Parathyroid adenoma (tissue), 2 donors: Measurements from ENCODE around the gene CAPN9.
A peak's percentile ranks its signal among the peaks of the same experiment; 100 is the strongest.

Experiments used
- H2AFZ ChIP-seq: fragments of 300-600 bp; sonication (generic); one replicate; pipeline ENCODE4 v1.7.0; 2017; ENCODE audit warnings: antibody characterized with exemption, mild to moderate bottlenecking
- H3K27ac ChIP-seq: fragments of 300-600 bp; sonication (generic); one replicate; pipeline ENCODE4 v1.7.0; 2017
- H3K27me3 ChIP-seq: fragments of 300-600 bp; sonication (generic); one replicate; pipeline ENCODE4 v1.7.0; 2017; ENCODE audit warnings: low read length; ENCODE audit not compliant: control insufficient read depth, insufficient read depth
- H3K36me3 ChIP-seq: fragments of 300-600 bp; sonication (generic); one replicate; pipeline ENCODE4 v1.7.0; 2017; ENCODE audit warnings: low read length; ENCODE audit not compliant: control insufficient read depth, insufficient read depth
- H3K4me1 ChIP-seq: fragments of 300-600 bp; sonication (generic); one replicate; pipeline ENCODE4 v1.7.0; 2017; ENCODE audit warnings: control low read depth
- H3K4me2 ChIP-seq: fragments of 300-600 bp; sonication (generic); one replicate; pipeline ENCODE4 v1.7.0; 2017; ENCODE audit warnings: low read length
- H3K4me3 ChIP-seq: fragments of 300-600 bp; sonication (generic); one replicate; pipeline ENCODE4 v1.7.0; 2017; ENCODE audit warnings: low read depth, low read length
- H3K79me2 ChIP-seq: fragments of 300-600 bp; sonication (generic); one replicate; pipeline ENCODE4 v1.7.0; 2017; ENCODE audit warnings: control low read depth
- H3K9ac ChIP-seq: fragments of 300-600 bp; sonication (generic); one replicate; pipeline ENCODE4 v1.7.0; 2017; ENCODE audit warnings: mild to moderate bottlenecking
- H3K9me3 ChIP-seq: fragments of 300-600 bp; sonication (generic); one replicate; pipeline ENCODE4 v1.7.0; 2017; ENCODE audit warnings: low read length; ENCODE audit not compliant: control insufficient read depth
- TF ChIP-seq, protein P1 (sequence below): fragments of 300-600 bp; sonication (generic); IDR thresholded peaks from one replicate; pipeline ENCODE4 v1.7.0; 2017; ENCODE audit warnings: antibody characterized with exemption, mild to moderate bottlenecking
- donor health status: primary hyperparathyroidism.

The CAPN9 gene

DNA sequence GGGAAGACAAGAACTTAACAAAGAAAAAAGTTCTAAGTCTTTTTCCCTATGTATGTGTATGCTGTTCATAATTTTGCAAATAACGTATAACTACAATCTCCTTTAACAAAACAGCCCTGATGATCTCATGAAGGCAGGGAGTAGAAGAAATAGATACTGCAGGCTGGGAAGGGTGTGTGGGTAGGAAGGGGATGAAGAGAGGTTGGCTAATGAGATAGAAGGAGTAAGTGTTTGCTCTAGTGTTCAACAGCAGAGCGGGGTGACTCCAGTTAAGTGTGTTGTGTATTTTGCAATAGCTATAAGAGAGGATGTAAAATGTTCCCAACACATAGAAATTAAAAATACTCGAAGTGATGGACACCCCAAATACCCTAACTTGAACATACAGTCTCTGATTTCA lies 101.0 kb downstream of the CAPN9 start:
- TF ChIP-seq, protein P1, sequence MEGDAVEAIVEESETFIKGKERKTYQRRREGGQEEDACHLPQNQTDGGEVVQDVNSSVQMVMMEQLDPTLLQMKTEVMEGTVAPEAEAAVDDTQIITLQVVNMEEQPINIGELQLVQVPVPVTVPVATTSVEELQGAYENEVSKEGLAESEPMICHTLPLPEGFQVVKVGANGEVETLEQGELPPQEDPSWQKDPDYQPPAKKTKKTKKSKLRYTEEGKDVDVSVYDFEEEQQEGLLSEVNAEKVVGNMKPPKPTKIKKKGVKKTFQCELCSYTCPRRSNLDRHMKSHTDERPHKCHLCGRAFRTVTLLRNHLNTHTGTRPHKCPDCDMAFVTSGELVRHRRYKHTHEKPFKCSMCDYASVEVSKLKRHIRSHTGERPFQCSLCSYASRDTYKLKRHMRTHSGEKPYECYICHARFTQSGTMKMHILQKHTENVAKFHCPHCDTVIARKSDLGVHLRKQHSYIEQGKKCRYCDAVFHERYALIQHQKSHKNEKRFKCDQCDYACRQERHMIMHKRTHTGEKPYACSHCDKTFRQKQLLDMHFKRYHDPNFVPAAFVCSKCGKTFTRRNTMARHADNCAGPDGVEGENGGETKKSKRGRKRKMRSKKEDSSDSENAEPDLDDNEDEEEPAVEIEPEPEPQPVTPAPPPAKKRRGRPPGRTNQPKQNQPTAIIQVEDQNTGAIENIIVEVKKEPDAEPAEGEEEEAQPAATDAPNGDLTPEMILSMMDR = no peak
- Histone ChIP-seq H3K36me3 (no peaks in the 10 kb centered on the region), H3K4me3 (no peak overlapping the region), H3K79me2 (no peaks in the 10 kb centered on the region), H3K27me3 (no peaks in the 10 kb centered on the region), H3K4me2 (no peak overlapping the region), H3K9ac (no peak overlapping the region), H3K4me1 (peaks cover 3% of the 10 kb centered on the region), H3K27ac (no peak overlapping the region), H2AFZ (no peak overlapping the region), H3K9me3 (no peaks in the 10 kb centered on the region)

DNA sequence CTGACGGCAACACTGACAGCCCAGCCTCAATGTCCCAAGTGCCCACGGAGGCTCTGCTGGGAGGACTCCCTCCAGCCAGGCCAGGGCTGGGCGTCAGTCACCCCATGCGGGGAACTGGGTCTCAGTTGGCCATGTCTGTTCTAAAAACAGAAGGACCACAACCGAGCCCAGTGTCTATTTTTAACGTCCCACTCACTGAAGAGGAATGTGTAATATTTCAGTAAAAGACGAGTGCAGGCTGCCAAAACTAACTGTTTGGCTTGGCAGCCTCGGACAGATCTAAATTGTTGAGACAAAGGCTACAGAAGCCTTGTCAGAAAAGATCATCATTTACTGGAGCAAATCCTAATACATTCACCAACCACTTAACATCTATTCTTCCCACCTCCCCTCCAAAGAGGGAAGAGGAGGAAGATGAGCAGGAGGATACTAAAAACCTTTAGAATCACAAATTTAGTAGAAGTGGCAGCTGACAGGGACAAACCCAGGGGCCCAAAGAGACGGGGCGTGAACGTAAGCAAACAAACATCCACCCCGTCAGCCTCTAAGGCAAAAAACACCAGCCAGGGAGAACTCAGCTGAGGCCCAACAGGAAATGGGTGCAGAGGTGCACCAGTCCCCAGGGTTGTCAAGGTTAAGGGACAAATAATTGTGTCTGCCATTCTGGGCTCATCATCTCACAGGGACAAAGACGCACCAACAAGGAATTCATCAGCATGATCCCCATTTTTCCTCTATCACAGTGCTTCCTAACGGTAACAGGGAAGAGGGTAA lies 102.5 kb downstream of the CAPN9 start:
- H2AFZ ChIP-seq = no peak overlapping the region
- H3K79me2 ChIP-seq = no peaks in the 10 kb centered on the region
- H3K4me1 ChIP-seq = peaks cover 3% of the 10 kb centered on the region
- no peaks in the 10 kb centered on the region for H3K36me3 ChIP-seq
- H3K27me3 ChIP-seq = no peaks in the 10 kb centered on the region
- H3K9me3 ChIP-seq = no peaks in the 10 kb centered on the region
- no peak overlapping the region for H3K4me2 ChIP-seq
- TF ChIP-seq, protein P1 = no peak
- peak overlapping the region; percentile 24 for H3K27ac ChIP-seq
- no peak overlapping the region for H3K9ac ChIP-seq
- H3K4me3 ChIP-seq = no peak overlapping the region

DNA sequence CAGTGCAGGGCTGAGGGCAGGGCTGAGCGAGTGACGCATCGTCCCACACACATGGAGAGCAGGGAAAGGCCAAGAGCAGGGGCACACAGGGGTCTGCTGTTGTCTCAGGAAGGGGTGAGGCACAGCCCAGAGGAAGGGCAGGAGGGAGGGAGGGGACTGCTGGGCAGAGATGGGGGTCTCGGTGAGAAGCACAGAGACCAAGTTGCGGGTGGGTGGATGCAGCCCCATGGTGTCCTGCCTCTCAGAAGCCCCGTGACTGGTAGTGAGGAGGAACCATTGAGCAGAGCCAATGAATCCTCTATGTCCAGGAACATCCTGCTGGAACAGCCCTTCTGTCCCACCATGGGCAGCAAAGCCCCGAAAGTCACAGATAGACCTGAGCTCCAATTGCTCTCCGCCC lies 103.4 kb downstream of the CAPN9 start:
- Histone ChIP-seq H3K27ac (no peak overlapping the region), H3K79me2 (no peaks in the 10 kb centered on the region), H3K9me3 (no peaks in the 10 kb centered on the region), H3K4me1 (peaks cover 3% of the 10 kb centered on the region), H3K4me2 (no peak overlapping the region), H3K9ac (no peak overlapping the region), H3K27me3 (no peaks in the 10 kb centered on the region), H3K36me3 (no peaks in the 10 kb centered on the region), H2AFZ (no peak overlapping the region), H3K4me3 (no peak overlapping the region)
- TF ChIP-seq, protein P1 = no peak

DNA sequence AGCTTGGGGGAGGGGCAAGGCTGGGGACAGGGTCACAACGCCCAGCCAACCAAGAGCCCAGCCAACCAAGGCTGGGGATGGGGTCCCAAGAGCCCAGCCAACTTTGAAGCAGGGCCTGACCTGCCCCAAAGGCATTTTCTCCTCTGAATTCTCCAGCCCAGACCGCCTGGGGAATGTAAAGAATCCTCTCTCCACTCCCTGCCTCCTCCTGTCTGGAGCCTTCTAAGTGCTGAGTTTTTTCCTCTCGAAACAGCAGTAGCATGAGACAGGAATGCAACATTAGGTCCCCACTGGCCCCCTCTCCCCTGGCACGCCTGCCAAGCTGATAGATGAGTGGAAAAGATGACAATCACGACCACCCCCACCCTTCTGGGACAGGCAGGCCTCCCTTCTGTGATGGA lies 104.1 kb downstream of the CAPN9 start:
- Histone ChIP-seq H3K27me3 (no peaks in the 10 kb centered on the region), H2AFZ (no peak overlapping the region), H3K36me3 (no peaks in the 10 kb centered on the region), H3K4me2 (no peak overlapping the region), H3K9ac (no peak overlapping the region), H3K4me3 (no peak overlapping the region), H3K27ac (no peak overlapping the region), H3K4me1 (peaks cover 3% of the 10 kb centered on the region), H3K79me2 (peaks cover 2% of the 10 kb centered on the region), H3K9me3 (no peaks in the 10 kb centered on the region)
- TF ChIP-seq, protein P1 = no peak
